Effector CD8-positive, alpha-beta T cell (primary cell): ENCODE results near the gene BCL11B.

Experiments used
- DNase-seq: peaks from one replicate; lab custom pipeline; 2025; lab: John Stamatoyannopoulos, UW

BCL11B gene

DNA sequence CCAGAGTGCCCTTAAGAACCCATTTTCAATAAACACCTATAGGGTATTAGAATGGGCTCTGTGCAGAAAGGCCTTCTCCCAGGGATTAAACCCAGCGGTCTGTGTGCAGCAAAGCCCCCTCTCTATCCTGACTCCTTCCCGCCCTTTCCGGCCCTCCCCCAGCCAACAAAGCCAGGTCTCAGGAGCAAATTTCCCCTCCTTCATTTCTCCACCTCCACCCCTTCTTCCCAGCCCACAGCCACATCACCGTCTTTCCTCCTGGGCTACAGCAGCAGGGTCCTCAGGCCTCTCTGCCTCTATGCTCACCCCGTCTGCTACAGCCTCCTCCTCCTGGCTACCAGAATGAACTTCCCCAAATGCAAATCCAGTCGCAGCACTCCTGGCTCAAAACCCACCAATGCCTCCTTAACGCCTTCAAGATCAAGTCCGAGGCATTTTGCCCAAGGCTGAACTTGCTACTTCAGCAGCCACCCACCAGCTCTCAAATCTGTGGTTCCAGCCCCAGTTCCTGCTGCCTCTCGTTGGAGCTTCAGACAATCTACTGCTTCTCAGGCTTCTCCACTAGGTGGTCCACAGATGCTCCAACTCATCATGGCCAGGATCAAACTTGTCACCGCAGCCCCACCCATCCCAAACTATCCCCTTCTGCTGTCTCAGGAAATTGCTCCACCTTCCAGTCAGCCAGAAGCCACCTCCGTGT is 134.8 kb downstream of the BCL11B start:
- no peak for DNase-seq

DNA sequence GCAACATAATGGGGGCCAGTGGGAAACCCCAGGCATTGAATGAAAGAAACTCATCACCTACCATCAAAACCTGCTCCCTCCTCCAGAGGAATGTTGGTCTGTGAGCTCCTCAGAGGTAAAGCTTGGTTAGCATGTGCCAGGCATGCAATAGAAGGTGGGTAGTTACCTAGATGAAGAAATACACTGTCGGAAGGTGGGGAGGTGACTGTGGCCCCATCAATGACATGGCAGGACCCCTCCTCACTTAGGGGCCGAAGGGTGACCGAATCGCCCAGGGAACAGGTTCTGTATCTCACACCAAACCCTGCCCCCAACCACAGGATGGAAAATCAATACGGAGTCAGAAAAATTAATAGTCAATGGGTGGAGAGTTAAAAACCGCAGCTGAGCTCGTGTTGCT is 135.6 kb downstream of the BCL11B start:
- no peak for DNase-seq

DNA sequence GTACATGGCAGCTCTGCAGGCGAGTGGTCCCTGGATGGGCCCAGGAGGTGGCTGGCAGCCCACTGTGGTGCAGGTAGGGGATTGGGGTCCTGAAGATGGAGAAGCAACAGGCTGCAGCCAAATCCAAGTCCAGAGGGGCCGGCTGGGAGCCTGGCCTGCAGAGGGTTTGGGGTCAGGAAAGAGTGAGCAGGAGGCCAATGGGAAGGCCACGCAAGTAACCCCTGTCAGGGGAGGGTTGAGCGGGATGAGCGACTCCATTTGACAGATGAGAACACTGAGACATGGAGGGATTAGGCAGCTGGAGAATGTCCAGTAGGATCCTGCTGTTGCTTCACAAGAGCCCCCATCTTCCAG is 136.0 kb downstream of the BCL11B start:
- DNase-seq: no peak

DNA sequence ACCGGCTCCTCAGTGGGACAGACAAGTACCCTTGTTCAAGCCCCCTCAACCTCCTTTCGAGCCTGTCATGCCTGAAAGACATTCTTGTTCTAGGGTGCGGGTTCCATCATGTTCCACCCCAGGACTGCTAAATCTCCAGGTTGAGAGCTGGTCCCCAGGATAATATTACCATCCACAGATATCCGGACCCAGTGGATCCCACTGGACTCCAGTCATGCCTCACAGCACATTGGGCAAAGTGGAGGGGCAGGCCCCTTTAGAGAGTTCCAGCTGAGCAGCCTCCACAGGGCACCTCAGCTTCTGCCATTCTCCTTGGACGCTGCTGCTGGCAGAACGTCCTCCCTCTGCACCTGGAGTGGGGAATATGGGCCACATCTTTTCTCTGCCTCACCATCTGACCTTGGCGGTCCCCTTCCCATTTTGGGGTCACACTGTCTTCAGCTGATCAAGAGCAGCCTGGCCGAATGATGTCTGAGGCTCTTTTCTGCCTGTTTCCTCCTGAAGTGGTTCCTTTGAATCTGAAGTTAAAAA is 137.4 kb downstream of the BCL11B start:
- no peak for DNase-seq

DNA sequence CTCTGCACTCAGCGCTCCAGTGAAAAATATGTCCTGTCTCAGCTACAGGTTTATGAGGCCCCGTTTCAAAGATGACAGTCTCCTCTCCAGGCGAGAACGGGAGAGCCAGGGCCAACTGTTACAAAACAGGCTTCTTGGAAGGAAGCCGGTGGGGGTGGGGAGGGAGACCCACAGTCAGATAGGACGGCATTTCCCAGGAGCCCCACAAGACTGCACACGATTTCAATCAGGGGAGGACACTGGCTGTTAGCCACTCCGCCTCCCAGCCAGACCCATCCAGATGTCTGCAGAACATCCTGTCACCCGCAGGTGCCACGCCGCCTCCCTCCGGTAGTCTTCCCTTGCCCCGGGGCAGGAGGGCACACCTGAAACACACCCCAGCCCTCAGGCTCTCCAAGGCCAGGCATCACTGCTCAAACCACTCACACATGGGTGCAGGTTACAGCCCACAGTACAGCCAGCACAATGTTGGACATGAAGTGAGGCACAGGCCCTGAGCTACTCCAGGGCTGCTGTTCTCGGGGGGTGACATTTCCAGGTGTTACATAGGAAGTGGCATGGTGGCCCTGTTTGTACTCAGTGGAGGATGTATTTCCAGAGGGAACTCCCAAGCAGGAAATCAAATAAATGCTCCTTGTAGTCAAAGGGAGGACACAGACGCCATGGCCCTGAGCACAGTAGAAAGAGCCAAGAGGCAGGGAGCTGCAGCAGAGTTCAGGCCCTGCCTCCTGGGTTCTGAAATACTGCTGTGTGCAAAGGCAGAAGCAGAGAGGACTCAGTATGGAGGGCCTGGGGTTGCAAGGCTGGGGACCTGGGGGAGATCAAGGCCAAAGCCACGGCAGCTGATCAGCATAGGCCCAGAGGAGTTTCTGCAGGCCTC is 138.1 kb downstream of the BCL11B start:
- no peak for DNase-seq

DNA sequence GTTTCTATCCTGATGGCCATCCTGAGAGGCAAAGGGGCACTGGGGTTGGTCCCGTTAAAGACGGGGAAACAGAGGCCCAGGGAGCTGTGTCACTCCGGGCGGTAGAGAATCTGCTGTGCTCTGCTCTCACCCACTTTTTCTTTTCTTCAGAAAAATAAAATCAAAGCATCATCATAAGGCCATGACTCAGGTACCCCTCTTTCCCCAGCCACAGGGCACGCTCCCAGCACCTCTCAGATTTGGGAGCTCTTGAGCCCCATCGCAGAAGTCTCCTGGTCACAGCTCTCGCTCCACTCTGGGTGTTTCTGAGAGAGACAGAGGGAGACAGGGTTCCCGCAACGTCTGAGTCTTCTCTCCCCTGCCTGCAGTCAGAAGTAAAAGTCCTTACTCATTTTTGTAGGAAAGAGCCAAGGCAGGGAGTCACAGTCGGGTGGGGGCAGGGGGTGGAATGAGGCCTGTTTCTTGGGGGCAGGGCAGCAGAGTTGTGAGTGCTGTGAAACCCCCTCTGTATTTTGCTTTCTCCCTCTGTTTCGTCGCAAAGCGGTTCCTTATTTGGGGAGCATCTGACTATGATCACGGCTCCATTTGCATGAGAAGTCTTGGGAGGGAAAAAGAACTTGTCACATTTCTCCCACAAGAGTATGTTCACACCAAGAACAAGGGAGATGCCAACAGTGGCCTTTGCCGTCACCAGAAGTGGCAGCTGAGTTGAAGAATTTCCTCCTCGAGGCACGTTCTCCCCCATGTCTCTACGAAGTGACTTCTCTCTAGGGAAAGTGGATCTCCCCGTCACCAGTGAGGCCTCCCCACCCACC is 139.0 kb downstream of the BCL11B start:
- no peak for DNase-seq

DNA sequence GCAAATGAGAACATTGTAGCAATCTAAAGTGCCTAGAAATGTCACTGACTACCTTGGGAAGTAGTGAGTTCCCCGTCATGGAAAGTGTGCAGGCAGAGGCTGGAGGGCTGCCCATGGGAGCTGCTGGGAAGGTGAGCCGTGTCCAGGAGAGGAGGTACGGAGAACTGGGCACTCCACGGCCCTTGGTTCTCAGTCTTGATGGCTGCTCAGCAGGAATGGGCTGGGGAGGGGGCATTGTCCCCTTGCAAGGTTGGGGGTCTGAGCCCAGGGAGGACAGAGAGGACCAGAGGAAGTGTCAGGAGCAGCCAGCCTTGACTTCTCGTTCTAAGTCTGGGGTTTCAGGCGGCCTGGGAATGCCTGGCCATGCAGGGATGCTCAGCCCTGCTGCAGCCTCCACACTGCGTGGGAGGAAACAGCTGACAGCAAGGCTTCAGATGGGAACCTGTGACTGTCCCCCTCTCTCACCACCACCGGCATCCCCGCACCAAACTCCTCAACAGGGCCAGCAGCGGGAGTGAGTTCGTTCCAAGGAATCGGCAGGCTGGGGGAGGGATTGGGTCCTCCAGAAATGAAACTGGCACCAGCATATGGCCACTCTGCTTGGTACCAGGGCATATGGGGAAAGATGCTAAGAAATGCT is 140.2 kb downstream of the BCL11B start:
- no peak for DNase-seq

DNA sequence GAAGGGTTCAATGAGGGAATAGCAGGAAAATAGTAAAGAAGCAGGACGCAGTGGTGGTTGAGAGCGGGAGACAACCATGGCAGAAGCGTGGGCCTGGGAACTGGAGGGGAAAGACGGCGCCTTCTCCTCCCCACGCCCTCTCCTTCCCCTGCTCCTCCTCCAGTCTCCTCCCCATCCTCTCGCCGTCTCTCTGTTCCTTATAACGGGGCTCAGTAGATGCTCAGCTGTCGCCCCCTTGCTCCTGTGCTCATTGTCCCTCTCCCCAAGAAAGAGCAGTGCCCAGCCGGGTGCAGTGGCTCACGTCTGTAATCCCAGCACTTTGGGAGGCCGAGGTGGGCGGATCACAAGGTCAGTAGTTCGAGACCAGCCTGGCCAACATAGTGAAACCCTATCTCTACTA is 142.0 kb downstream of the BCL11B start:
- DNase-seq: no peak

DNA sequence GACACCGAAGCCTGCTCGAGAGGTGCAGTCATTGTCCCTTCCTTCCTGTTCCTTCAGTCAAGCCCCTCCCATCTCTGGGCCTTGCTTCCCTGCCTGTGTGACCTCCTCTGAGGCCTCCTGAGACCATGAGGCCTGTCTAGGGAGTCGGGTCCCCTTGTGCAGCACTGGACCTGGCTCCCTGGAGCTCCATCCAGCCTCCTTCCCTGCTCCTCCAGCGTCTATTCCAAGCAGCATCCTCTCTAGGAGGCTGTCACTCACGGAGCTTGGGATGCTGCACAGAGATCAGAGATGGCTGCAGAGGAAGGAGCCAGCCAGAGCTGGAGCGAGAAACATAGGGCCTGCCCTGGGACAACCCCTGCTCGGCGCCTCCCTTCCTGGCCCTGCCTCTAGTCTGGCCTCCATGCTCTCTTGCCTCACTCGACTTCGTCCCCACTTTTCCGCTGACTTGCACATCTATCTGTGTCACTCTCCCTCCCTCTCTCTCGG is 142.7 kb downstream of the BCL11B start:
- no peak for DNase-seq

DNA sequence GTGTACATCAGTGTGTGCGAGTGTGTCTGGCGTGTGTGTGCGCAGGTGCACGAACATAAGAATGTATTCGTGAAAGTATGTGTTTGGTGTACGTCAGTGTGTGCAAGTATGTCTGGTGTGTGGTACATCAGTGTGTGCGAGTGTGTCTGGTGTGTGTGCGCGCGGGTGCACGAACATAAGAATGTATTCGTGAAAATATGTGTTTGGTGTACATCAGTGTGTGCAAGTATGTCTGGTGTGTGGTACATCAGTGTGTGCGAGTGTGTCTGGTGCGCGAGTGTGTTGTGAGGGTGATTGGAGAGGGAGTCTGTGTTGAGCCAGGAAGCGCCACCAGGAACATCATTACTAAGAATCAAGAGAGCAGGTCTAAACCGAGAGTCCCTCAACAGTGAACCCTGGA is 143.8 kb downstream of the BCL11B start:
- DNase-seq: no peak

DNA sequence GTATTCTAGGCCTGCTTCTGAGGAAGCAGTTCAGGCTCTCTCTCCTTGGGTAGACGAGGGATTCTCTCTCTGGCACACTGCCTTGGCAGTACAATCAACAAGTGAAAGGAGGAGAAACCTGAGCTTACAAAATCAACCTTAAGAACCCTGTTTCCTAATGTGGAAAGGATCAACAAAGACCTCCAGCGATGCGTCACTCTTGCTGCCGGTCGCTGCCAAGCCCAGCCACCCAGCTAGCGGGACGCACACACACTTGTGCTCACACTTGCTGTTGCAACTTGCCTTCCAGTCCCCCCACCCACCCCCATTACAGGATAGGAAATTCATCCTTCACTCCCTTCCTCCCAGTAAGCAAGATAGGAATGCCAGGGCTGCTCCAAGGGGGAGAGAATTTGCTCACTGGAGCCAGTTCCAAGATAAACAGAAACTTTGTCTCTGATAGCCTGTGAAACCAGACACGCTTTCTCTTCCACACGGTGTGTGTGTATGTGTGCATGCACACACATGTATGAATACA is 144.3 kb downstream of the BCL11B start:
- no peak for DNase-seq

DNA sequence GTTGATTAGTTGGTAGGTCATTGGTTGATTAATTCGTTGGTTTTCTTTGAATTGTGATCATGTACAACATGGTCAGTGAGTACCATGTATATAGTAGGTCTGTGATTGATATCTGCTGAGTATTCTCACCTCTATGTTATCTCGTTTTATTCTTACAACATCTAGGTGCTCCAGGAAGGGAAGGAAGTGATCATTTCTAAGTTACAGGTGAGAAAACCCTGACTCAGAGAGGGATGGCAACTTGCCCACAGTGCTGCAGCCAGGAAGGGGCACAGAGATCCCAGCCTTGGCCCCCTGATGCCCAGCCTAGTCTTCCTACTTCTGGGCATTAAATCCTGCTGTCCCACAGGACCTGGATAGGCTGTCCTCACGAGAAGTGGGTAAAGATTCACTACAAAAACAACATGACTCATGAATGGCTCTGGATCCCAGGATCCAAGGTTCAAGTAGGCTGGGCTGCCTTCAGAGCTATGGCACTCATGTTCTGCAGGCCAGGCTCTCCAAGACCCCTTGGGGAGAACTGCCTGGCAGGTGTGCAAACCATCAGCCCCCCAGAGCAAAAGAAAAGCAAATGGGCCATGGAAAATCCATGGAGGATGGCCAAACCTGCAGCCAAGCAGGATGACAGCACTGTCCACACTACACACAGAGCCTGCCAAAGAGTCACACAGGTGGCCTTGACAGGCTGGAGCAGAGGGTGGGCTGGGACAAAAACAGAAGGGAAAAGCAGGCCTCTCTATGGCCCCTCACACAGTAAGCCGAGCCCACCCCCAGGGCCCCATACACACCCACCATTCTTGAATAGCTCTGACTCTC is 146.2 kb downstream of the BCL11B start:
- no peak for DNase-seq

DNA sequence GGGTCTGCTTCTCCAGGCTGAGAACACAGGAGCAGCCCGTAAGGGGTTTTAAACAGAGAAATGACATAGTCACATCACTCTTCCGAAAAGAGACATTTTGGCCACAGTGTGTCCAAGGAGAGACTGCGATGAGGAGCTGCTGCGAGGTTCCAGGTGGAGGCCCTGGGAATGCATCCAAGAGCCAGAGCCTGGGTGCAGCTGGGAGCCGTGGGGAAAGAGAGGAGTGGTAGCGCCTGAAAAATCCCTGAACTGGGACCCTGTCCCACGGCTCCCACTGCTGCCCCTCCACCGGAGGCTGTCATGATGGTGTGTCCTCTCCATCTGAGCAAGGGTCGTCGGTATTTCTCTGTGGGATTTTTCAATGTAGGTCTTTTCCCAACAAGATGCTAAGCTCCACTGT is 146.9 kb downstream of the BCL11B start:
- DNase-seq: no peak

DNA sequence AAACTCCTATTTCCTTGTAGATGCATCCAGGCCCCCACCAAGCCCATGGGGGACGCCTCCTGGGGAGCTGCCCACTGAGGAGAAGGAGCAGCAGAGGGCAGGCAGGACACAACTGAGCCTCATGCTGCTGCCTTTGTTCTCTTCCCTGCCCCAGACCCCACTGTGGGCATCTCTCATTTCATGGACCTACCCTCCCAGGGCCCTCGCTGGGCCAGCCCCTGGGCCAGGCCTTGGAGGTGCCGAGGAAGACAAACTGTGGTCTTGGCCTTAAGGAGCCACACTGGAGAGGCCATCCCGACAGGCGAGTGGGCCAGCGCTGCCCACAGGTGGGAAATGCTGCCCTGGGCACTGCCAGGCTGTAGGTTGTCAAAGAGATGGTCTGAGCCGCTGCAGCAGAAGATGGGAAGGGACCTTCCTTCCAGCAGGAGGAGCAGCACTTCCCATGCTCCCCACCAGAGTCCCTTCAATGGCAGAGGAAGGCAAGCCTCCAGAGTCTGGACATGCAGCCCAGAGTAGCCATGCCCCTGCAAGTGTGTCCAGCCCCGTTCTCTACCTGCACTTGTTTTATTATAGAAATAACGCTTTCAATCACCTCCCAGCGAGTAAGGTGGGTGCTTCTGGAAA is 147.4 kb downstream of the BCL11B start:
- DNase-seq: no peak

DNA sequence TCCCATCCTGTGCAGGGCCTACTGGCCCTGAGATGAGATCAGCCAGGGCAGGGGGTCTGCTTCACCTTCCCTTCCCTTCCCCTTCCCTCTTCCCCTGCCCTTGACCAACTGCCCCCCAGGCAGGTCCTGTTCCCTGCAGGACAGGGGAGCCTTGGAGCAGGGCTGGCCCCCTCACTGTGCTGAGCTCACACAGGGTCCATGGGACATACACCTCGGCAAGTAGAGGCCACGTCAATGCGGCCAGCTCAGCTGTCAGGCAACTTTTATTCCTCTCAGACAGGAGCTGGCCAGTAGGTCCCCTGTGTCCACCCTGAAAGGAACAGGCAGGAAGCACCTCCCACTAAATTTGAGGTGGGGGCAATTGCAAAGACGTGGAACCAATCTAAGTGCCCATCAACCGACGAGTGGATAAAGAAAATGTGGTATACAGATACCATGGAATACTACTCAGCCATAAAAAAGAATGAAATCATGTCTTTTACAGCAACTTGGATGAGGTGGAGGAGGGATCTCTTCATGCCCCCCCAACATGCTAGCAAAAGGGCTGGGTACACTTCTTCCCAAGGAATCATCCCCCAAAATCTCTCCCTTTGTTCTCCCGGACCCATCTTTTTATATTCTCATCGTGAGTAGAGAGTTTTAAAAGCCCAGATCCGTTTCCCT is 148.7 kb downstream of the BCL11B start:
- DNase-seq: no peak

DNA sequence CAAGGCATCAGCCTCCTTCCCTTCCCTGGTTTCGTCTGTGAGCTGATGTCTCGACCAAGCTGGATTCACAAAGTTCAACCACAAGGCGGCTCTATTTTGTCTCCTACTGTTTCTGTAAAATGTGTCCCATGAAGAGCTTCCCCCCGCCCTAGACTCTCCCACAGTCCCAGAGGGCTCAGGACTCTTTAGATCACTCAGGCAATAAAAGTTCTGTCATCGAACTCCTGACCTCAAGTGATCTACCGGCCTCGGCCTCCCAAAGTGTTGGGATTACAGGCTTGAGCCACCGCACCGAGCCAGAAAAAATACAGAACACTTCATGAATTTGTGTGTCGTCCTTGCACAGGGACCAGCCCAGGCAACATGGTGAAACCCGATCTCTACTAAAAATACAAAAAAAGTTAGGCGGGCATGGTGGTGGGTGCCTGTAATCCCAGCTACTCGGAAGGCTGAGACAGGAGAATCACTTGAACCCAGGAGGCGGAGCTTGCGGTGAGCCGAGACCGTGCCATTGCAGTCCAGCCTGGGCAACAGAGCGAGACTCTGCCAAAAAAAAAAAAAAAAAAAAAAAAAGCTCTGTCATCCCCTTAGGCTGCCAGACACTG is 149.4 kb downstream of the BCL11B start:
- DNase-seq: no peak

DNA sequence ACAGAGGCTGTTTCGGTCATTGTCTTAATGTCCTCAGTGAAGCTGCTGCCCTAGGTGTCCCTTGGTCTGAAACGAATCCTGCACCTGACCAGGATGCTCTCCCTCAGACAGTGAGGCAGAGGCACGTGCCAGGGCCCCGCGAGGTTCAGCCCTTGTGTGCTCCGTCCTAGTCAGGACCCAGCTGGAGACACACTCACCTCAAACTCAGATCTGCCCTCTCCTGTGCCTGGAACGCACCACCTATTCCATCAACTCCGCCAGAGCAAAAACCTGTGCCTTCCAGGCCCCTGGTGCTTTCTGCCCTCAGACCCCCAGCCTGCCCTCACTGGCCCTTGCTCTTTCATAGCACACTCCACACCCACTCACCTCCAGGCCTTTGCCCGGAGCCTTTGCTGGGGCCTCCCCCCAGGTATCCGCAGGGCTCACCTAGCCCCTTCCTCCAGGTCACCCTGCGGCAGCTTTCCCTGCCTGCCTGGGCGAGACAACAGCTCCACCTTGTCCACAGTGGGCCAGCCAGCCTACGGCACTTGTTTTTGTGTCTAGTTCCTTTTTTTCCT is 150.6 kb downstream of the BCL11B start:
- DNase-seq: no peak

DNA sequence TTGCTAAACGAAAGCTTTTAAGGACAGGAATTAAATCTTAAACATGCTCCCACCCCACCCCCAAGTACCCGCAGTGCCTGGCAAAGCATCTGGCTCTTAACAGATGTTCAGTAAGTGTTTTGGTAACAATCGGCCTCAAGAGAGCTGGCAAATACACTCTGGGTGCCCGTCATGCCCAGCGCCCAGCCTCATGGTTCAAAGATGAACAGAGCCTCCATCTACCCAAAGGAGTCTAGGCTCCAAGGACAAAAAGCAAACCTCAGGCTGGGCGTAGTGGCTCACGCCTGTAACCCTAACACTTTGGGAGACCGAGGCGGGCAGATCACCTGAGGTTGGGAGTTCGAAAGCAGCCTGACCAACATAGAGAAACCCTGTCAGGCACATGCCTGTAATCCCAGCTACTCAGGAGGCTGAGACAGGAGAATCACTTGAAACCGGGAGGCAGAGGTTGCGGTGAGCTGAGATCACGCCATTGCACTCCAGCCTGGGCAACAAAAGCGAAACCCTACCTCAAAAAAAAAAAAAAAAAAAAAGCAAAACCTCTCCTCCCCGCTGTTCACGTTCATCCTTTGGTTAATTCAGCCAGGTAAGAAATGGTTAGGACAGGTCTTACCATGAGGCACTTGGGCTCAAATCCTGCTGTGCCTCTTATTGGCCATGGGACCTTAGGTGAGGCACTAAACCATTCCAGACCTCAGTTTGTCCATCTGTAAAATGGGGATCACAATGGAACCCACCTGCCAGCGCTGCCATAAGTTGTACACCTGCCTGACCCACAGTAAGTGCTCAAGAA is 151.3 kb downstream of the BCL11B start:
- no peak for DNase-seq
